HG02763 (cell line): Measurements from ENCODE around the gene MYOZ2.

Experiments
- ATAC-seq: cut with Tn5 transposase; IDR thresholded peaks from one replicate; pipeline ENCODE4 v1.9.1; 2021; ENCODE audit warnings: mild to moderate bottlenecking, moderate library complexity; ENCODE audit not compliant: unreplicated experiment

The MYOZ2 gene

GRCh38 chr4:119237201-119237600 lies 101.6 kb downstream of the MYOZ2 start:
- ATAC-seq = no peak
